MCF 10A (cell line): ENCODE measurements around the gene SLC22A17. TPM values are rescaled to one million over a fixed set of nuclear protein-coding genes. Genes with fewer than 3 reads are reported as not detected.

Experiments used
- BruUV-seq: library from RNA; stranded (reverse); fragments of 400-500 nt; replicated peaks from 2 replicates; lab custom pipeline; 2021; lab: Mats Ljungman, UMichigan
- CTCF ChIA-PET: fragments of 300-600 bp; sonication (Branson Sonifier 250); formaldehyde crosslinking; extraction: SDS; loops from one replicate; lab custom pipeline; 2021; ENCODE audit warnings: antibody characterized with exemption, inconsistent platforms; lab: Yijun Ruan, JAX
- POLR2A ChIA-PET: fragments of 300-600, 350-650 bp; sonication (Branson Sonifier 250); formaldehyde crosslinking; extraction: SDS; loops from one replicate; lab custom pipeline; 2020; ENCODE audit warnings: antibody characterized with exemption, inconsistent platforms; lab: Yijun Ruan, JAX
- DNase-seq: peaks from one replicate; pipeline ENCODE4 v3.0.0-alpha.2; 2018; ENCODE audit not compliant: unreplicated experiment
- H3K27ac Mint-ChIP-seq: one replicate; pipeline ENCODE4 v1.8.0; 2022; ENCODE audit warnings: mild to moderate bottlenecking, low read depth, mixed read lengths; ENCODE audit not compliant: unreplicated experiment
- H3K27me3 Mint-ChIP-seq: one replicate; pipeline ENCODE4 v1.8.0; 2022; ENCODE audit warnings: mixed read lengths; ENCODE audit not compliant: insufficient read depth, unreplicated experiment
- H3K36me3 Mint-ChIP-seq: one replicate; pipeline ENCODE4 v1.8.0; 2022; ENCODE audit warnings: mild to moderate bottlenecking, moderate library complexity, mixed read lengths; ENCODE audit not compliant: insufficient read depth, unreplicated experiment
- H3K4me1 Mint-ChIP-seq: one replicate; pipeline ENCODE4 v1.8.0; 2022; ENCODE audit warnings: mixed read lengths; ENCODE audit not compliant: insufficient read depth, unreplicated experiment
- H3K4me3 Mint-ChIP-seq: one replicate; pipeline ENCODE4 v1.8.0; 2022; ENCODE audit warnings: mild to moderate bottlenecking, moderate library complexity, mixed read lengths; ENCODE audit not compliant: unreplicated experiment
- H3K9me3 Mint-ChIP-seq: one replicate; pipeline ENCODE4 v1.8.0; 2022; ENCODE audit warnings: mixed read lengths; ENCODE audit not compliant: unreplicated experiment
- intact Hi-C: fragments of 100-400 bp; cut with micrococcal nuclease; formaldehyde crosslinking; loops from 2 replicates; pipeline ENCODE4 v1.14.1; 2022
- total RNA-seq: library from RNA; stranded (reverse); gene quantifications from 2 replicates; pipeline ENCODE4 v1.2.3, GENCODE V29; 2022
- TF ChIP-seq, protein P1 (sequence below): fragments of 200-600 bp; IDR thresholded peaks from one replicate; pipeline ENCODE4 v1.8.0; 2022; ENCODE audit warnings: antibody characterized with exemption, mild to moderate bottlenecking; ENCODE audit not compliant: unreplicated experiment

Gene SLC22A17
- total RNA-seq, 1 experiment from 2014 or later = not detected

DNA sequence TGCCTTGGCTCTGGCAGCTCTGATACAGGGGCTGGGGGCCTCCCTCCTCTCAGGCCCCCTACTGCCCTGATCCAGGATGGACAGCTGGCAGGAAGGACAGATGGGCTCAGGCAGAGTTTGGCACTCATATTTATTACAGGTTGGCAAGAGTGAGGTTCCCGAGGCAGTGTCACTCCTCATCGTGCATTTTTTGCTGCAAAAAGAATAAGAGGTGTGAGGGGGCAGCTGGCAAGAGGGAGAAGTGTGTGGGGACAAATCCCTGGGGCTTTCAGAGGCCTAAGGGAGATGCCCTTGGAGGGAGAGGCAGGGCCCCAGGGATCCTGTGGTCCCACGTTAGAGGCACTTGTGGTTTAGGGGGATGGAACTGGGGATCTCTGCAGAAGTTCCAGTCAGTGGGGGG lies 29.2 kb upstream of the SLC22A17 start:
- Mint-ChIP-seq H3K4me1 (no peaks in the 10 kb centered on the region), H3K4me3 (no peak overlapping the region), H3K27ac (no peak overlapping the region), H3K27me3 (peaks cover 85% of the 10 kb centered on the region), H3K36me3 (no peaks in the 10 kb centered on the region), H3K9me3 (no peaks in the 10 kb centered on the region)
- ChIA-PET CTCF (interaction anchor here (0.6 to 5.4 kb wide), 7 partner anchors 10 to 536 kb away, joined by 3 to 74 read pairs (median 5); no protein-coding TSS in a partner anchor), POLR2A (interaction anchor here (1.2 kb wide), 1 partner anchor 55 kb away, joined by 3 read pairs; no protein-coding TSS in a partner anchor)
- no TSS peak for BruUV-seq
- TF ChIP-seq, protein P1, sequence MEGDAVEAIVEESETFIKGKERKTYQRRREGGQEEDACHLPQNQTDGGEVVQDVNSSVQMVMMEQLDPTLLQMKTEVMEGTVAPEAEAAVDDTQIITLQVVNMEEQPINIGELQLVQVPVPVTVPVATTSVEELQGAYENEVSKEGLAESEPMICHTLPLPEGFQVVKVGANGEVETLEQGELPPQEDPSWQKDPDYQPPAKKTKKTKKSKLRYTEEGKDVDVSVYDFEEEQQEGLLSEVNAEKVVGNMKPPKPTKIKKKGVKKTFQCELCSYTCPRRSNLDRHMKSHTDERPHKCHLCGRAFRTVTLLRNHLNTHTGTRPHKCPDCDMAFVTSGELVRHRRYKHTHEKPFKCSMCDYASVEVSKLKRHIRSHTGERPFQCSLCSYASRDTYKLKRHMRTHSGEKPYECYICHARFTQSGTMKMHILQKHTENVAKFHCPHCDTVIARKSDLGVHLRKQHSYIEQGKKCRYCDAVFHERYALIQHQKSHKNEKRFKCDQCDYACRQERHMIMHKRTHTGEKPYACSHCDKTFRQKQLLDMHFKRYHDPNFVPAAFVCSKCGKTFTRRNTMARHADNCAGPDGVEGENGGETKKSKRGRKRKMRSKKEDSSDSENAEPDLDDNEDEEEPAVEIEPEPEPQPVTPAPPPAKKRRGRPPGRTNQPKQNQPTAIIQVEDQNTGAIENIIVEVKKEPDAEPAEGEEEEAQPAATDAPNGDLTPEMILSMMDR = no peak
- intact Hi-C loops = loop anchor here (5.0 kb wide), 1 partner anchor 265 kb away; the partner anchor contains the start of gene CEBPE
- DNase-seq = no peak

DNA sequence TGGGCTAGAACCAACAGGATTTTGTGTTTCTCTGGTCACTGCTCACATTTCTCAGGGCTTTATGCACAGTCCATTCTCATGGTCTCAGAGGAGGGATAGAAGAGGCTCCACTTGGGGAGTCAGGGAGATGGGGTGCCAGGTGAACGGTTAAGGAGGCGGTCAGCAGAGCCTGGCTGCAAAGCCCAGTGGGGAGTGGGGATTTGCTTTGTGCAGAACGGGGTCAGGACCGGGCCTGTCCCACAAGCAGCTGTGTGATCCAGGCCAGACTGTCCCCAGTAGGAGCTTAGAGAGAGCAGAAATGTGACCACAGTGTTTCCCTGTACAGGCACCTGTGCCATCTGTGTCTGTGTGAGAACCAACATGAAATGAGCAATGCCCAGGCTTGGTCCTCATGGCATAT lies 28.3 kb upstream of the SLC22A17 start:
- CTCF ChIA-PET = interaction anchor here (0.5 to 5.4 kb wide), 31 partner anchors 11 to 1461 kb away, joined by 3 to 74 read pairs (median 6); partner anchors contain the start of genes C14orf119 and MYH7
- no peak for DNase-seq
- H3K36me3 Mint-ChIP-seq = no peaks in the 10 kb centered on the region
- peaks cover 80% of the 10 kb centered on the region for H3K27me3 Mint-ChIP-seq
- H3K9me3 Mint-ChIP-seq = no peaks in the 10 kb centered on the region
- BruUV-seq = no TSS peak
- POLR2A ChIA-PET = no interaction called here
- H3K27ac Mint-ChIP-seq = no peak overlapping the region
- intact Hi-C loops = loop anchor here (1.0 to 5.0 kb wide), 3 partner anchors 53 to 264 kb away; partner anchors contain the start of gene CEBPE
- H3K4me1 Mint-ChIP-seq = no peaks in the 10 kb centered on the region
- TF ChIP-seq, protein P1 = no peak
- no peak overlapping the region for H3K4me3 Mint-ChIP-seq

DNA sequence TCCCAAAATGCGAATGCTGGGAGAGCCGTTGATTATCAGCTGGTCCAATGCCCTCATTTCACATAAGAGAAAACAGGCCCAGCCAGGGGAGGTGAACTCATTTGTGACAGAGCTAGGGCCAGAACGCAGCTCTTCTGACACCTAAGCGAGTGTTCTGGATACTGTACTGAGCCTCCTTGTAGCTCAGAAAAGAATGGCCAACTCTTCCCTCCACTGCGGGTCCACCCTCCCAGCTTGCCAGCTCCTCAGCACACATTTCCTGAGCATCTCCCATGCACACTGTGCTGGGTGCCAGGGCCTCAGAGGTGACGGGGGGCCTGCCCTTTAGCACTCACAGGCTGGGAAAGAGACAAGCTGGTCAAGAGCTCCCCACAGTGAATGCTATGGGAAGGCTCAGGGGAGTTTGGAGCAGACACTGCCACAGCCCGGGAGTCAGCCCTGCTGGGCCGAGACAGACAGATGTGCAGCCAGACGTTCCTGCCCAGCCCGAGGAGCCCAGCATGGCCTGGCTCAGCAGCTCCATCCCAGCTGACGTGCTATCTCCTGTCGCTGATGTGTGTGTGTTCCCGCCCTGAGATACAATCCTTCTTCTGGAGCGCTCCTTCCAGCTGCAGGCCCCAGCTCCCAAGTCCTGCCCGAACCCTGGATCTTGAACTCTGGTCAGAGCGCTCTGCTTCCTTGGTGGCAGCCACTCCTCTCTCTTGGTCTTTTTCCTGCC lies 27.7 kb upstream of the SLC22A17 start:
- no peak overlapping the region for H3K27ac Mint-ChIP-seq
- CTCF ChIA-PET = interaction anchor here (0.5 to 5.4 kb wide), 52 partner anchors 11 to 1462 kb away, joined by 3 to 74 read pairs (median 4); partner anchors contain the start of genes C14orf119, MYH7, PABPN1 and SLC22A17
- no peaks in the 10 kb centered on the region for H3K9me3 Mint-ChIP-seq
- TF ChIP-seq, protein P1 = no peak
- no peaks in the 10 kb centered on the region for H3K36me3 Mint-ChIP-seq
- no peak overlapping the region for H3K4me3 Mint-ChIP-seq
- POLR2A ChIA-PET = interaction anchor here (0.7 to 1.6 kb wide), 3 partner anchors 51 to 114 kb away, joined by 3 to 4 read pairs (median 4); no protein-coding TSS in a partner anchor
- H3K4me1 Mint-ChIP-seq = no peaks in the 10 kb centered on the region
- peaks cover 74% of the 10 kb centered on the region for H3K27me3 Mint-ChIP-seq
- intact Hi-C loops = loop anchor here (1.0 to 5.0 kb wide), 3 partner anchors 52 to 263 kb away; partner anchors contain the start of gene CEBPE
- no TSS peak for BruUV-seq
- no peak for DNase-seq
